Measurements from ENCODE around the gene NR4A2. TPM values are rescaled to one million over a fixed set of nuclear protein-coding genes. Genes with fewer than 3 reads are reported as not detected.

The NR4A2 gene
- total RNA-seq, 1 experiment from 2014 or later = 0.66 TPM

- no peaks in the 10 kb centered on the region for H3K27me3 Mint-ChIP-seq (ENCODE audit: low read depth)
- H3K36me3 Mint-ChIP-seq = peaks cover 8% of the 10 kb centered on the region
- peaks cover 8% of the 10 kb centered on the region for H3K9me3 Mint-ChIP-seq
- H3K4me3 Mint-ChIP-seq = no peak overlapping the region
- no peak for DNase-seq (ENCODE audit: low spot score)
- peaks cover 7% of the 10 kb centered on the region for H3K4me1 Mint-ChIP-seq
- no peak overlapping the region for H3K27ac Mint-ChIP-seq
- POLR2A ChIA-PET = no interaction called here
- no peak for ATAC-seq
- CTCF ChIA-PET = no interaction called here
- no peak for TF ChIP-seq ZMAT4 (CRISPR knock-in tag; IDR thresholded peaks at IDR 0.05)
- TF ChIP-seq ZNF317 (CRISPR knock-in tag; IDR thresholded peaks at IDR 0.05; ENCODE audit: borderline replicate concordance, low read depth) = no peak
- TF ChIP-seq ZNF532 (CRISPR knock-in tag; IDR thresholded peaks at IDR 0.05; ENCODE audit: borderline replicate concordance) = no peak
- TF ChIP-seq FOXP1 (CRISPR knock-in tag; IDR thresholded peaks at IDR 0.05; ENCODE audit: borderline replicate concordance) = no peak
- no peak for TF ChIP-seq HMGA2 (CRISPR knock-in tag; IDR thresholded peaks at IDR 0.05)
- TF ChIP-seq MXD4 (CRISPR knock-in tag; IDR thresholded peaks at IDR 0.05; ENCODE audit: borderline replicate concordance) = no peak
- no peak for TF ChIP-seq MLX (CRISPR knock-in tag; IDR thresholded peaks at IDR 0.05)
- TF ChIP-seq ZNF219 (CRISPR knock-in tag; IDR thresholded peaks at IDR 0.05; ENCODE audit: borderline replicate concordance) = no peak
- TF ChIP-seq TEAD1 (CRISPR knock-in tag; IDR thresholded peaks at IDR 0.05) = no peak
- TF ChIP-seq CBFB (CRISPR knock-in tag; IDR thresholded peaks at IDR 0.05; ENCODE audit: low read depth) = no peak
- no peak for TF ChIP-seq PREB (CRISPR knock-in tag; IDR thresholded peaks at IDR 0.05; ENCODE audit: borderline replicate concordance)
- no peak for TF ChIP-seq ZNF416 (CRISPR knock-in tag; IDR thresholded peaks at IDR 0.05)
- TF ChIP-seq ELF4 (CRISPR knock-in tag; IDR thresholded peaks at IDR 0.05; ENCODE audit: low read depth) = no peak
Observed at GRCh38 chr2:156363141-156363540, 30.6 kb upstream of the NR4A2 start.

GRCh38 chr2:156356014-156356754, 23.7 kb upstream of the NR4A2 start:
- ChIA-PET POLR2A (no interaction called here), CTCF (no interaction called here)
- Mint-ChIP-seq H3K27me3 (ENCODE audit: low read depth) (no peaks in the 10 kb centered on the region), H3K4me3 (no peak overlapping the region), H3K9me3 (peaks cover 3% of the 10 kb centered on the region; the same call in 1 of the 2 replicates), H3K4me1 (no peaks in the 10 kb centered on the region), H3K27ac (no peak overlapping the region), H3K36me3 (no peaks in the 10 kb centered on the region)
- no peak for ATAC-seq
- no peak for DNase-seq (ENCODE audit: low spot score)
- TF ChIP-seq CBFB (CRISPR knock-in tag; IDR thresholded peaks at IDR 0.05; ENCODE audit: low read depth) = no peak
- no peak for TF ChIP-seq KAT7 (CRISPR knock-in tag; IDR thresholded peaks at IDR 0.05; ENCODE audit: borderline replicate concordance)
- no peak for TF ChIP-seq TP53 (CRISPR knock-in tag; IDR thresholded peaks at IDR 0.05)
- TF ChIP-seq AR (CRISPR knock-in tag; IDR thresholded peaks at IDR 0.05) = no peak
- TF ChIP-seq ZNF232 (CRISPR knock-in tag; IDR thresholded peaks at IDR 0.05) = no peak
- no peak for TF ChIP-seq ATF6 (CRISPR knock-in tag; IDR thresholded peaks at IDR 0.05)
